Endometrium (tissue), 2 donors: Measurements from ENCODE around the gene STRN4.
"Not testable (repeated sequence)": the region's sequence is repeated elsewhere in the genome, so short reads cannot be mapped to it uniquely, and the experiment has no call there.

Experiments
- FAIRE-seq: peaks from 2 replicates; lab custom pipeline; 2012; peaks lifted over from hg19 to GRCh38; lab: Jason Lieb, UNC
- donor health status: control.
- donor health status: control.

Gene STRN4, protein sequence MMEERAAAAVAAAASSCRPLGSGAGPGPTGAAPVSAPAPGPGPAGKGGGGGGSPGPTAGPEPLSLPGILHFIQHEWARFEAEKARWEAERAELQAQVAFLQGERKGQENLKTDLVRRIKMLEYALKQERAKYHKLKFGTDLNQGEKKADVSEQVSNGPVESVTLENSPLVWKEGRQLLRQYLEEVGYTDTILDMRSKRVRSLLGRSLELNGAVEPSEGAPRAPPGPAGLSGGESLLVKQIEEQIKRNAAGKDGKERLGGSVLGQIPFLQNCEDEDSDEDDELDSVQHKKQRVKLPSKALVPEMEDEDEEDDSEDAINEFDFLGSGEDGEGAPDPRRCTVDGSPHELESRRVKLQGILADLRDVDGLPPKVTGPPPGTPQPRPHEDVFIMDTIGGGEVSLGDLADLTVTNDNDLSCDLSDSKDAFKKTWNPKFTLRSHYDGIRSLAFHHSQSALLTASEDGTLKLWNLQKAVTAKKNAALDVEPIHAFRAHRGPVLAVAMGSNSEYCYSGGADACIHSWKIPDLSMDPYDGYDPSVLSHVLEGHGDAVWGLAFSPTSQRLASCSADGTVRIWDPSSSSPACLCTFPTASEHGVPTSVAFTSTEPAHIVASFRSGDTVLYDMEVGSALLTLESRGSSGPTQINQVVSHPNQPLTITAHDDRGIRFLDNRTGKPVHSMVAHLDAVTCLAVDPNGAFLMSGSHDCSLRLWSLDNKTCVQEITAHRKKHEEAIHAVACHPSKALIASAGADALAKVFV

DNA sequence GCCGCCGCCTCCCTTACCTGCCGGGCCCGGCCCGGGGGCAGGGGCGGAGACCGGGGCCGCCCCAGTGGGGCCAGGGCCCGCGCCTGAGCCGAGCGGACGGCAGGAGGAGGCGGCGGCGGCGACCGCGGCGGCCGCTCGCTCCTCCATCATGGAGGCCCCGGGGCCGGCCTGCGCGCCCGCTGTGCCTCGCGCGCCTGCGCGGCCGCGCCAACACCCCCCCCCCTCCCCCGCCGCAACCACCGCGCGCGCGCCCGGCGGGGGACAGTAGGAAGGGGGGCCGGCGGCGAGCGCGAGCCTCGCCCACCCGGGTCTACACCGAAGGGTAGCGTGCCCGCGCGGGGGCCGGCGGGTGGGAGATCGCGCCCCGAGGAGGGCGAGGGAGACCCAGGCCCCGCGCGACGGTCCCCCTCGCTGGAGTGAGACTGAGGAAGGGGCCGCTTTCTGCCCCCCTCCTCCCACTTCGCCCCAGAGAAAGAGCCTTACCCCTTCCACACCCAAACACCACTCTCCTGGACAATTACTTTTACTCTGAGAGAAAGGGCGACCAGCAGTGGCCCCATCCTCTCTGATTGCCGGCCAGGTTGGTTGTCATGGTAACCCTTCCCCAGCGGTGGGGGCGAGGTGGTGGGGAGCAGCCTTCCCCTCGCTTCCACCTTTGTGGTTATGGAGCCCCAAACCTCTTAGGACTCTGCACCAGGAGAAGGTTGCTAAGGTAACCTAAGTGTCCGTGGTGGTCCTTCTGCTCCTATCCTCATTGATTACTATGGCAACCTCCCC is at the start of gene STRN4:
TSS of gene STRN4 (minus strand) at position 170 of the 777 bp plus-strand sequence. CDS start at position 150, 20 bp downstream.
- FAIRE-seq: no peak

DNA sequence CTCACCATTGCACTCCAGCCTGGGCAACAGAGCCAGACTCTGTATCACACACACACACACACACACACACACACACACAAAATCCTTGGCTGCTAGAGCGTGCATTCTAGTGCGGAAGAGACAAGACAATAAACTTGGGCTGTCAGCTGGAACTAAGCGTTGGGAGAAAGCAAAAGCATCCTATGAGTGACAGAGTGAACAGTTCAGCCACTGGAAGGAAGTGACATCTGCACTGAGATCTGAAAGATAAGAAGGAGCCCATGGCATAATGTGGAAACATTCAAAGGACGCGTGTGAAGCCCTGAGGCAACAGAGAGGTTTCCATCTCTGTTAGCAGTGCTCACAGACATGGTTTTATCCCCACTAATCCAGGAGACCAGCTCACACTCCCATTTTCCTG is 45.7 kb upstream of the STRN4 start:
- no peak for FAIRE-seq

DNA sequence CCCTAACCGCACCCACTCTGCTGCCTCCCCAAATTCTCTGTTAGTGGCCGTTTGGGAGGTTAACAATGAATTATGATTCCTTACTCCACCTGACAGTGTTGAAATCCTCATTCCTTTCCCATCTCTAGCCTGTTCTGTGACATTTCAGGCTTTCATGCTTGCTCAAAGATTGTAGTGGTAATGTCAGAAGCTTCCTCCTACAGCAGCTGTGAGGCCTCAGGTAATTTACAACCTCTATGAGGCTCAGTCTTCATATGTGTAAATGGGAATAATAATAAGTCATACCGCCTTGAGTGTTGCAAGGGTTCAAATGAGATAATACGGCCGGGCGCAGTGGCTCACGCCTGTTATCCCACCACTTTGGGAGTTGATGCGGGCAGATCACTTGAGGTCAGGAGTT is 43.1 kb upstream of the STRN4 start:
- no peak for FAIRE-seq

DNA sequence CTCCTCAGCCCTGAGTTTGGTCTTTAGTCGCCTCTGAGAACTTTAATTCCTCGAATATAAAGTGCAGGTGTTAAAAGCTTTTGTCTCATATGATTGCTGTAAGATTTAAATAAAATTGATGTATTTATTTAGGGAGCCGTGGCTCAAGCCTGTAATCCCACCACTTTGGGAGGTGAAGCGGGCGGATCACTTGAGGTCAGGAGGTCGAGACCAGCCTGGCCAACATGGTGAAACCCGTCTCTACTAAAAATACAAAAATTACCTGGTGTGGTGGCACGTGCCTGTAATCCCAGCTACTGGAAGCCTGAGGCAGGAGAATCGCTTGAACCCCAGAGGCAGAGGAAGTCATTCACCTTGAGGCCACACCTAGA is 42.7 kb upstream of the STRN4 start:
- FAIRE-seq: no peak

DNA sequence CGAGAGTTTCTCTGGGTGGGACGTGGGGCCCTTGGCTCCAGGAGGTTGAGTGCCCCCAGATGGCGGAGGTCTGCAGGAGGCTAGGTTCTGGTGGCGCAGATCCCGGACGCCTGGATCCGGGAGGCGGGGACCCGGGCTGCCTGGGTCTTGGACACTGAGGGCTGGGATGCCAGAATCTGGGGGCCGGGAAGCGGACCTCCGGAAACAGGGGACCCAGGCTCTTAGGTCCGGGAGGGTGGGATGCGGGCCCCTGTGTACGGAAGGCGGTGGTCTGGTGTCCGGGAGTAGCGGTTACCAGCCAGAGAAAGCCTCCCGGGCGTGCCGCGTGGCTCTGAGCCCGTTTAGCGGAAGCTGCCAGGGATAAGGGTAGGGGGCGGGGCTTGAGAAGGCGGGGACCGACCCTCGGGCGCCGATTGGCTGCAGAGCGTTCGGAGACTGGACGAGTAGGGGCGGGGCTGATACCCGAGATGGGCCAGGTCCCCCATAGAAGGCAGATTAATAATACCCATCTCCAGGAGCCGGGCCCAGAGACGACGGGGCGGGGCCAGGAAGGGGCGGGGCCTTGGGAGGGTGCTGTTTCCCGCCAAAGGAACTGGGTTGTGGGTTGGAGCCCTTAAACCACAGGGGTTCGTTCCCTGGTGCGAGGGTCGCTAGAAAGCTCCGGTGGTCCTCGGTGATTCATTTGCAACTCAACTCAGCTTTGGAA is 42.2 kb upstream of the STRN4 start, which contains the start of gene SLC1A5:
TSS of gene SLC1A5 (minus strand) at position 333 of the 706 bp plus-strand sequence. CDS start 629 bp downstream, outside the sequence.
- FAIRE-seq: no peak

DNA sequence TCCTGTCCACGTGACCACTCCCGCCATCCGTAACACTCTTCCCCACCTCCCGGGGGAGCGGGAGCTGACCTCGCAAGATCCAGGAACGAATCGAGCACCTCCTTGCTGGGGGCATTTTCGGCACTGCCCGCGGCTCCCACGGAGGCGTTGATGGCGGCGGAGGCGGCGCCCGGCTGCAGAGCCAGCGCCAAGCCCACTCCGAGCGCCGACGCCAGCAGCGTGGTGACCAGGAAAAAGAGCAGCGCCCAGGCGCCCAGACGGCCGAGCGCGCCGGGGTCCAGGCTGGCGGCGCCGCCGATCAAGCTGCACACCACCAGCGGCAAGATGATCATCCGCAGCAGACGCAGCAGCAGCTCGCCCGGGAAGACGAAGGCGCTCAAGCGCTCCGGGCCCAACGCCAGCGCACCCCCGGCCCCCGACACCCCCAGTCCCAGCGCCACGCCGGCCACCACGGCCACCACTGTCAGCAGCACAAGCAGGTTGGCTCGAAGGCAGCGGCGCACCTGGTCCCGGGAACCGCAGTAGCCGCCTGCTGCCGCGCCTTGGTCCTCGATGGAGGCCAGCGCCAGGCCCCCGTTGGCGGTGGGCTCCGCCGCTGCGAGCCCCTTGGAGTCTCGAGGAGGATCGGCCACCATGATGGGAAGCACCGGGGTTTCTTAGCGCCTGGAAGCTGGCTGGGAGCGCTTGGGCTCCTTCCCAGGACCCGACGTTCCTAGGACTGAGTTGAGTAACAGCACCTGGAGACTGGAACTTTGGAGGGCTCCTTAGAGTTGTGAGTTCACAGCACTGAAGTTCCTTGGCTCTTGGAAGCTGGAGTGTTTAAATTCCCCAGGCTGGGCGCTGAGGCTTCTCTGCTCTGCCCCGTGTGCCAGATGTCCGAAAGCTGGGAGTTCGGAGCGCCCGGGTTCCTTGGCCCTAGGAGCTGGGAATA is 41.3 kb upstream of the STRN4 start:
- no peak for FAIRE-seq

DNA sequence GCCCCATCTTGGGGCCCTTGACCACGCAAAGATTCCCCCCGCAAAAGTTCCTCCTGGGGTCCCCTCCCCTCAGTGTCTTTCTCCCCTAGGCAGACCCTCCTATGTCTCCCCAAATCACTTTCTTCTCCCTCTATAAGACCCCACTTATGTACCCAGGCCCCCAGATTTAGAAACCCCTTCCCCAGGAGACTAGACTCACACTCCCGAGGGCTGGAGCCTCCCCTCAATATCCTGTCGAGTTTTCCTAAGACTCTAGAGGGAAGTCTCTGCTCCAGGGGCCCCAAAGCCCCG is 40.7 kb upstream of the STRN4 start:
- no peak for FAIRE-seq

DNA sequence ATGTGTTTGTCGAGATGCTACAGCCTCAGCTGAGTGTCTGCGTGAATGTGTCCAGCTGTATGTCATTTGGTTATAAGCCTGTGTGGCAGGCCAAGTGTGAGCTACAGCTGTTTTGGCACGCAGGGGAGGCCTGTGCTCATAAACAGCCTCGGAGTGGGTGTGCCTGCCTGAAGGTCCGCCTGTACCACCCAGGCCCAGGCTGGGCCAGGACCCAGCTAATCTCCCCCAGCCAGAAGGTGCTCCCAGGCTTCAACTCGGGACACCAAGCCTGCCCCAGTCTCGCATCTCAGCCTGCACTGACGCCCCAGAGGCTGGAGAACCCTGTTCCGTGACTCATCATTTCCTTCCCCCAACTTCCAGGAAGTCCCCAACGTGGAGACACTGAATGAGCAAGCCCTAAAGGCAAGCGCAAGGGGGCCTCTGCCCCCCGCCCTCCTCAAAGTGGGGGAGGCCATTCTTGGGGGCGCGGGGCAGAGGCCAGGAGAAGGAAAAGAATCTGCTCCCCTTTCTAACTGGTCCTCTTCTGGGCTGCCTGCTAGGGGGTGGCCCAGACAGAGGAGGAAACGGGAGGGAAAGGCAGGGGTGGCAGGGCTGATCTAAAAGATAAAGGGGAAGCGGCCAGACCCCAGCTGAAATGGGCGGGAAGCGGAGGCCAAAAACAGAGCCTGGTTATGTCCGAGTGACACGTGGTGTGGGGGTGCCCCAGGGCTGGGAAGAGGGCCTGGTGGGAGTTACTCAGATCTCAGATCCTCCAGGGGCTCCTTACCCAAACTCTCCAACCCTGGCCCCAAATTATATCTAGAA is 40.2 kb upstream of the STRN4 start:
- no peak for FAIRE-seq

DNA sequence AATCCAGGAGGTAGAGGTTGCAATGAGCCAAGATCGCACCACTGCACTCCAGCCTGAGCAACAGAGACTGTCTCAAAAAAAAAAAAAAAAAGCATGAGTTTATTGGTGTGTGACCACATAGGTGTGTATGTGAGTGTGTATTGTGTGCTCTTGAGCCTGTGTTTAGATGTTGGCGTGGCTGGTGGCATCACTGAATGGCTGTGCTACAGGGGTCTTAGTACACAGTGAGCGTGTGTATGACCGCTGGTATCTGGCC is 39.7 kb upstream of the STRN4 start:
- FAIRE-seq: no peak

DNA sequence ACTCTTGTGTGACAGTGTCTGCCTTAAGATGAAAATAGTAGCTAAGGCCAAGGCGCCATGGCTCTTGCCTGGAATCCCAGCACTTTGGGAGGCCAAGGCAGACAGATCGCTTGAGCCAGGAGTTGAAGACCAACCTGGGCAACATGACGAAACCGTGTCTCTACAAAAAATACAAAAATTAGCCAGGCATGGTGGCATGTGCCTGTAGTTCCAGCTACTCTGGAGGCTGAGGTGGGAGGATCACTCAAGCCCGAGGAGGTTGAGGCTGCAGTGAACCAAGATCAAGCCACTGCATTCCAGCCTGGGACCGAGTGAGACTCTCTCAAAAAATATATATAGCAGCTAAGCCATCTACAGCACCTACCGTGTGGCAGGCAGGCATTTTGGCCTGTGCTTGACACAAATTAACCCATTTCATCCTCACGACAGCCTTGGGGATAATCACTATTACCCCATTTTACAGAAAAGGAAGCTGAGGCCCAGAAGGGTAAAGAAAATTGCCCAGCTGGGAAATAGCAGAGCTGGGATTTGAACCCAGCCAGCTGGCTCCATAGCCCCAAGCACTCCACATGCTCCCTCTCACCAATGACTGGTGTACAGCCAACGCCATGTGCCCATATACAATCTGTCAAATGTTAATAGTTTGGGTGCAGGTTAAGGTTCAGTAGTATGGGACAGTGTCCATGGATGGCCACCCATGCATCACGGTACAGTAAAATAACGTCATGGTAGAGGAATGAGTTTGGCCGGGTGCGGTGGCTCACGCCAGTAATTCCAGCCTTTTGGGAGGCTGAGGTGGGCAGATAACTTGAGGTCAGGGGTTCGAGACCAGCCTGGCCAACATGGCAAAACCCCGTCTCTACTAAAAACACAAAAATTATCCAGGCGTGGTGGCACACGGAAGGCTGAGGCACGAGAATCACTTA is 39.1 kb upstream of the STRN4 start:
- no peak for FAIRE-seq

DNA sequence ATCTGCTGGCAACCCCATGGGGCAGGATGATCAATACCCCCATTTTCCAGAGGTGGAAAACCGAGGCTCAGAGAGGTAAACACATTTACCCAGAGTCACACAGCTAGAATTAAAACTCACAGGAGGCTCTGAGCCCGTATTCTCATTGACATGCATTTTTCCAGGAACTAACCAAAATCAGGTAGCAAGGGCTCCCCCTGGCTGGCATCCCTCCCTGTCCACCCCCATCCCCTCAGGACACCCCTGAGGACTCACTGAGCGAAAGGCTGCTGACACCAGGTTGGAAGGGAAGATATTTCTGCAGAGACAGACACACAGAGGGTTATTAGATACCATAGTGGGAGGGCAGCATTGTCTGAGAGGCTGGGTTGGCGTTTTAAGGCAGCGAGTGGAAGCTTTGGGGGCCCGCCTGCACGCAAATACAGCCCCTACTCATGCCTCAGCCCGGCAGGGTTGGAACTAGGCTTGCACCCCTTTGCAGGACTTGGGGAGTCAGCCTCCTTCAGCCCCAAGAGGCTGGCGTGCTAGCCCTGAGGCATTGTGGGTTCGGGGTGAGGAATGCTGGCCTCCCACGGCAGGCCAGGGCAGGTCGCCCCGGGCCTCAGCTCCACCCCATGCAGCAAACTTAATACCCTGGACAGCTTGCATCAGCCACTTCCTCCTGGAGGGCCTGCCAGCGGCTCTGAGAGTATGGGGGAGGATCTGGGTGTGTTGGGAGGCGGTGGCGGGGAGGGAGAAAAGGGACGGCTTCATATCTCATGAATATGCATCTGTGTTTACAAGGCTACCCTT is 38.2 kb upstream of the STRN4 start:
- no peak for FAIRE-seq

DNA sequence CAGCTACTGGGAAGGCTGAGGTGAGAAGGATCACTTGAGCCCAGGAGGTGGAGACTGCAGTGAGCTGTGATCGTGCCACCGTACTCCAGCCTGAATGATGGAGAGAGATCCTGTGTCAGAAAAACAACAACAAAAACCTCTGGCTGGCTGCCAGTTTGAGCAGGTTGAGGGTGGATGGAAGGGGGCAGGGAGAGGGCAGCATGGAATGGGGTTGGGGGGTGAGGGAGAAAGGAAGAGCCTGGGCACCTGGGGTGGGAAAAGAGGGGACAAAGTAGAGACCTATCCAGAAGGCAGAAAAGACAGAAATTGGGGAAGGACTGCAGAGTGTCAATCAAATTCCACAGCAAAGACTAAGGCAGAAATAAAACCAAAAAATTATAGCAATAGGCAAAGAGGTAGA is 37.4 kb upstream of the STRN4 start:
- no peak for FAIRE-seq

DNA sequence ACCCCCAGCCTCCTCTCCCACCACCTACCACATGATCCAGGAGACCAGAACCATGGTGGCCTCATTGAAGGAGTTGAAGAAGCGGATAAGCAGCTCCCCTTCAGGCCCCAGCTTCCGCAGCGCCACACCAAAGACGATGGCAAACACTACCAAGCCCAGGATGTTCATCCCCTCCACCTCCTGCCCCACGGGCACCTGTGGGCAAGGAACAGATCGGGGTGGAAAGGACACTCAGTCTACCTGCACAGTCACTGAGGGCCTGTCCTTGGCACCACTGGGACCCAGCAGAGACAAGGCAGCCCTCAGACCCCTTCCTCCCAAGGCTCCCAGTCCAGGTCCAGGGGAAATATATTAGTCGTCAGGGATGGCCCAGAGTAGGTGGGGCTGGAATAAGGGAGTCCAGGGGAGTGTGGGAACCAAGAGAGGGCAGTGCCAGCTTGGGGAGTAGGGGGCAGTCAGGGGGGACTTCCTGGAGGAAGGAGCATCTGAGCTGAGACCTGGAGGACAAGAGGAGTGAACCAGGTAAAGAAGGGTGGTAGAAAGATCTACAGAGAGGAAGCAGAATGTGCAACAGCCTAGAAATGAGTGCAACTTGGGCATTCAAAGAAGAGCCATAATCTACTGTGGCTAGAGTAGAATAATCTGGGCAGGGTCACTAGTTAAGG is 36.2 kb upstream of the STRN4 start:
- no peak for FAIRE-seq

DNA sequence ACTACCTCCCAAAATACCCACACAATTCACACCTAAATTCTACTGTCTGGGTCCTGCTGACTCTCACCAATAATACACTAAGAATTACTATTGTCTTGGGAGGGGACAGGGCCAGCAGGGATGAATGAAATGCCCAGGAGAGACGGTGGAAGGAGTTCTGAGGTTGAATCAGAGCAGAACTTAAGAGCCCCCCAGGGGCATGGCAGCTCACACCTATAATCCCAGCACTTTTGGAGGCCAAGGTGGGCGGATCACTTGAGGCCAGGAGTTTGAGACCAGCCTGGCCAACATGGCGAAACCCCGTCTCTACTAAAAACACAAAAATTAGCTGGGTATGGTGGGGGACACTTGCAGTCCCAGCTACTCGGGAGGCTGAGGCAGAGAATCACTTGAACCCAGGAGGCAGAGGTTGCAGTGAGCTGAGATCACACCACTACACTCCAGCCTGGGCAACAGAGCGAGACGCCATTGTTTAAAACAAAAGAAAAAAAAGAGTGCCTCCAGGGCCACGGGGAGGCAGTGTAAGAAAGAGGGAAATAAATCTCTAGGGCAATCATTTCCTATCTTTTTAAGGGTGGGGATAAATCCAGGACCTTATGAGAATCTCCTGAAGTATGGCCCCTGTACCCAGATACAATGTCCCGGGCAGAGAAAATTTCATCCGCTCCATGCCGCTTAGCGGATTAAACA is 31.9 kb upstream of the STRN4 start:
- not testable (repeated sequence) for FAIRE-seq

DNA sequence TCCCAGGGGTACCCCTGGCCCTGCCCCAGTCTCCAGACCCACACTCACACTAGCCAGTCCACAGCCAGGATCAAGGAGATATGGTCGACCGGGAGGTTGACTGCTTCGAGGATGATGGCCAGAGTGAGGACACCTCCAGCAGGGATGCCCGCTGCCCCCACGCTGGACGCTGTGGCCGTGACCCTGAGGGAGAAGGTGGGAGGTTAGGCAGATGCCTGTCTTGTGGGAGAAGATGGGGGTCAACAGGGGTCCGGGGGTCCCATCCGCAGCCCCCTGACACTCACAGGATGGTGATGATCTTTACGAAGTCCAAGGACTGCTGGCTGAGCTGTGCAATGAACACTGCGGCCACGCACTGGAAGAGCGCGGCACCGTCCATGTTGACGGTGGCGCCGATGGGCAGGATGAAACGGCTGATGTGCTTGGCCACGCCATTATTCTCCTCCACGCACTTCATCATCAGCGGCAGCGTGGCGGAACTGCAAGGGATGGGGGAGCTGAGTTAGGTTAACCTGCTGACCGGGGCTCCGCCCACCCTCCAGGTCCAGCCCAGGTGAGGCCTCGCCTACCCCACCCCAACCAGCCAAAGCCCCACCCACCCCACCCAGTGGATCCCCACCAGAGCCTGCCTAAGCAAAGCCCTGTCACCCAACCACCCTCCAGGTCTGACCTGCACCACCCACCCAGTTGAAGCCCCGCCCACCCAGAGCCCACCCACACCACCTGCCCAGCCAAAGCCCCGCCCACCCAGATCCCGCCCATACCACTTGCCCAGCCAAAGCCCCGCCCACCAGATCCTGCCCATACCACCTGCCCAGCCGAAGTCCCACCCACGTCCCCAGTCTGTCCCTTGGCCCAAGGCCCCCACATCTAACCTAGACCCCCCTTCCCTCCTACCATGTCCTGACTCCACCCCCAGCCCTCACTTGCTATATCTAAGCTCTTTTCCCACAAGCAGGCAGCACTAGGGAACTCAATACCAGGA is 31.0 kb upstream of the STRN4 start:
- no peak for FAIRE-seq

DNA sequence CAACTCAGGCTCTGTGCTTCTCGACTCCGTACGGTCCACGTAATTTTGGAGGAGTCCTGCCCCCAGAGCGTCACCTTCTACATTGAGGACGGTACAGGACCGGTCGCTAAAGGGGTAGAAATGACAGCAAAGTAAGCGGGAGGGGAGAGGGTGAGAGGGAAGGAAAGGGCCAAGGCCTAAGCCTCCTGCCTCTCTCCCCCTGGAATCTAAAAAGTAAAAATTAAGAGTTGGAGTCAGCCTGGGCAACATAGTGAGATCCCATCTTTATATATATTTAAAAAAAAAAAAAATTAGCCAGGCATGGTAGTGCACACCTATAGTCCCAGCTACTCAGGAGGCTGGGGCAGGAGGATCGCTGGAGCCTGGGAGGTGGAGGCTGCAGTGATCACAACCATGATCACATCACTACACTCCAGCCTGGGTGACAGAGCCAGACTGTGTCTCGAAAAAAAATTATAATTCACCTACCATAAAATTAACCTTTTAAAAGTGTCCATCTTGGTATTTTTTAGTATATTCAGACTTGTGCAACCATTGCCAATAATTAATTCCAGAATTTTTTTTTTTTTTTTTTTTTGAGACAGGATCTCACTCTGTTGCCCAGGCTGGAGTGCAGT is 29.5 kb upstream of the STRN4 start:
- no peak for FAIRE-seq
